HG02943 (cell line): ENCODE data around the gene ABCC11.

Experiments
- ATAC-seq: cut with Tn5 transposase; IDR thresholded peaks from one replicate; pipeline ENCODE4 v1.9.1; 2021; ENCODE audit warnings: mild to moderate bottlenecking, low read depth, moderate library complexity; ENCODE audit not compliant: unreplicated experiment

Gene ABCC11

GRCh38 chr16:48247311-48247710, at the start of gene ABCC11:
Gene ABCC11 (minus strand): TSS chr16:48247539. CDS start chr16:48231921, 15,618 bp downstream.
- no peak for ATAC-seq

- ATAC-seq = no peak
Measured at GRCh38 chr16:48295488-48296281, 48.3 kb upstream of the ABCC11 start.

- no peak for ATAC-seq
Measured at GRCh38 chr16:48294724-48295123, 47.4 kb upstream of the ABCC11 start.

- ATAC-seq = no peak
Measured at GRCh38 chr16:48292452-48292851, 45.1 kb upstream of the ABCC11 start.

GRCh38 chr16:48291754-48292153, 44.4 kb upstream of the ABCC11 start:
- no peak for ATAC-seq

- ATAC-seq = no peak
Measured at GRCh38 chr16:48291303-48291702, 44.0 kb upstream of the ABCC11 start.

GRCh38 chr16:48287239-48287638, 39.9 kb upstream of the ABCC11 start:
- no peak for ATAC-seq

GRCh38 chr16:48284772-48285409, 37.6 kb upstream of the ABCC11 start:
- no peak for ATAC-seq

- ATAC-seq = no peak
Measured at GRCh38 chr16:48282636-48283263, 35.4 kb upstream of the ABCC11 start.

- ATAC-seq = no peak
Measured at GRCh38 chr16:48280546-48280945, 33.2 kb upstream of the ABCC11 start.

GRCh38 chr16:48279199-48279598, 31.9 kb upstream of the ABCC11 start:
- ATAC-seq = no peak

- ATAC-seq = no peak
Measured at GRCh38 chr16:48277158-48277557, 29.8 kb upstream of the ABCC11 start.

- ATAC-seq = no peak
Measured at GRCh38 chr16:48276102-48276501, 28.8 kb upstream of the ABCC11 start.

- no peak for ATAC-seq
Measured at GRCh38 chr16:48274476-48274875, 27.1 kb upstream of the ABCC11 start.

- no peak for ATAC-seq
Measured at GRCh38 chr16:48272837-48273421, 25.6 kb upstream of the ABCC11 start.

- no peak for ATAC-seq
Measured at GRCh38 chr16:48271728-48272127, 24.4 kb upstream of the ABCC11 start.

GRCh38 chr16:48269011-48269410, 21.7 kb upstream of the ABCC11 start:
- ATAC-seq = no peak

- ATAC-seq = no peak
Measured at GRCh38 chr16:48262631-48263030, 15.3 kb upstream of the ABCC11 start.

- ATAC-seq = no peak
Measured at GRCh38 chr16:48261569-48261968, 14.2 kb upstream of the ABCC11 start.

- no peak for ATAC-seq
Measured at GRCh38 chr16:48256579-48257177, 9.3 kb upstream of the ABCC11 start.

GRCh38 chr16:48252013-48252412, 4.7 kb upstream of the ABCC11 start:
- no peak for ATAC-seq
